Measurements from ENCODE around the gene LRRC27. TPM values are rescaled to one million over a fixed set of nuclear protein-coding genes. Genes with fewer than 3 reads are reported as not detected.
A peak's percentile ranks its signal among the peaks of the same experiment; 100 is the strongest.

The LRRC27 gene
- total RNA-seq, 1 donor: 13.4 TPM

- H3K36me3 ChIP-seq (ENCODE audit: insufficient read depth, low read length): no peaks in the 10 kb centered on the region
- H3K27ac ChIP-seq (ENCODE audit: low read depth, low read length): no peak overlapping the region
Observed at GRCh38 chr10:132373241-132373955, 41.4 kb downstream of the LRRC27 start.

GRCh38 chr10:132374176-132374575, 42.2 kb downstream of the LRRC27 start:
- Histone ChIP-seq H4K20me1 (ENCODE audit: insufficient read depth, low read length) (no peaks in the 10 kb centered on the region), H3K27ac (ENCODE audit: low read depth, low read length) (no peak overlapping the region), H3K4me3 (ENCODE audit: insufficient read depth, low read length) (no peak overlapping the region), H3K4me2 (ENCODE audit: insufficient read depth, low read length) (no peak overlapping the region), H3K27me3 (ENCODE audit: insufficient read depth, low read length) (no peaks in the 10 kb centered on the region), H2AFZ (ENCODE audit: low read length) (no peak overlapping the region), H3K79me2 (ENCODE audit: insufficient read depth, low read length) (no peaks in the 10 kb centered on the region), H3K9me3 (ENCODE audit: low read depth, low read length) (no peaks in the 10 kb centered on the region), H3K36me3 (ENCODE audit: insufficient read depth, low read length) (no peaks in the 10 kb centered on the region), H3K4me1 (ENCODE audit: insufficient read depth, low read length) (peaks cover under 1% of the 10 kb centered on the region)
- TF ChIP-seq, protein P1, sequence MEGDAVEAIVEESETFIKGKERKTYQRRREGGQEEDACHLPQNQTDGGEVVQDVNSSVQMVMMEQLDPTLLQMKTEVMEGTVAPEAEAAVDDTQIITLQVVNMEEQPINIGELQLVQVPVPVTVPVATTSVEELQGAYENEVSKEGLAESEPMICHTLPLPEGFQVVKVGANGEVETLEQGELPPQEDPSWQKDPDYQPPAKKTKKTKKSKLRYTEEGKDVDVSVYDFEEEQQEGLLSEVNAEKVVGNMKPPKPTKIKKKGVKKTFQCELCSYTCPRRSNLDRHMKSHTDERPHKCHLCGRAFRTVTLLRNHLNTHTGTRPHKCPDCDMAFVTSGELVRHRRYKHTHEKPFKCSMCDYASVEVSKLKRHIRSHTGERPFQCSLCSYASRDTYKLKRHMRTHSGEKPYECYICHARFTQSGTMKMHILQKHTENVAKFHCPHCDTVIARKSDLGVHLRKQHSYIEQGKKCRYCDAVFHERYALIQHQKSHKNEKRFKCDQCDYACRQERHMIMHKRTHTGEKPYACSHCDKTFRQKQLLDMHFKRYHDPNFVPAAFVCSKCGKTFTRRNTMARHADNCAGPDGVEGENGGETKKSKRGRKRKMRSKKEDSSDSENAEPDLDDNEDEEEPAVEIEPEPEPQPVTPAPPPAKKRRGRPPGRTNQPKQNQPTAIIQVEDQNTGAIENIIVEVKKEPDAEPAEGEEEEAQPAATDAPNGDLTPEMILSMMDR (IDR thresholded peaks at IDR 0.05; ENCODE audit: extremely low read depth, low read depth, low read length): no peak
- peak; percentile 54 for DNase-seq (ENCODE audit: insufficient read length, low spot score, missing footprints)

More at GRCh38 chr10:132373241-132373955, 41.4 kb downstream of the LRRC27 start:
- H3K4me2 ChIP-seq (ENCODE audit: insufficient read depth, low read length): no peak overlapping the region
- H4K20me1 ChIP-seq (ENCODE audit: insufficient read depth, low read length): no peaks in the 10 kb centered on the region
- H3K27me3 ChIP-seq (ENCODE audit: insufficient read depth, low read length): no peaks in the 10 kb centered on the region
- H3K4me3 ChIP-seq (ENCODE audit: insufficient read depth, low read length): no peak overlapping the region
- peak; percentile 60 for DNase-seq (ENCODE audit: insufficient read length, low spot score, missing footprints)
- peaks cover 3% of the 10 kb centered on the region for H3K4me1 ChIP-seq (ENCODE audit: insufficient read depth, low read length)
- TF ChIP-seq, protein P1 (IDR thresholded peaks at IDR 0.05; ENCODE audit: extremely low read depth, low read depth, low read length): no peak
- H3K9me3 ChIP-seq (ENCODE audit: low read depth, low read length): no peaks in the 10 kb centered on the region
- H3K79me2 ChIP-seq (ENCODE audit: insufficient read depth, low read length): no peaks in the 10 kb centered on the region
- H2AFZ ChIP-seq (ENCODE audit: low read length): no peak overlapping the region

GRCh38 chr10:132374612-132375011, 42.6 kb downstream of the LRRC27 start:
- no peaks in the 10 kb centered on the region for H4K20me1 ChIP-seq (ENCODE audit: insufficient read depth, low read length)
- H3K4me1 ChIP-seq (ENCODE audit: insufficient read depth, low read length): no peaks in the 10 kb centered on the region
- no peaks in the 10 kb centered on the region for H3K27me3 ChIP-seq (ENCODE audit: insufficient read depth, low read length)
- TF ChIP-seq, protein P1 (IDR thresholded peaks at IDR 0.05; ENCODE audit: extremely low read depth, low read depth, low read length): no peak
- no peak overlapping the region for H3K27ac ChIP-seq (ENCODE audit: low read depth, low read length)
- no peaks in the 10 kb centered on the region for H3K9me3 ChIP-seq (ENCODE audit: low read depth, low read length)
- peak; percentile 69 for DNase-seq (ENCODE audit: insufficient read length, low spot score, missing footprints)
- no peak overlapping the region for H3K4me3 ChIP-seq (ENCODE audit: insufficient read depth, low read length)
- H3K4me2 ChIP-seq (ENCODE audit: insufficient read depth, low read length): no peak overlapping the region
- no peaks in the 10 kb centered on the region for H3K79me2 ChIP-seq (ENCODE audit: insufficient read depth, low read length)
- H3K36me3 ChIP-seq (ENCODE audit: insufficient read depth, low read length): no peaks in the 10 kb centered on the region
- H2AFZ ChIP-seq (ENCODE audit: low read length): no peak overlapping the region

- Histone ChIP-seq H3K4me2 (ENCODE audit: insufficient read depth, low read length) (no peak overlapping the region), H3K4me3 (ENCODE audit: insufficient read depth, low read length) (no peak overlapping the region), H3K27me3 (ENCODE audit: insufficient read depth, low read length) (no peaks in the 10 kb centered on the region), H3K27ac (ENCODE audit: low read depth, low read length) (no peak overlapping the region), H4K20me1 (ENCODE audit: insufficient read depth, low read length) (no peaks in the 10 kb centered on the region), H2AFZ (ENCODE audit: low read length) (no peak overlapping the region), H3K4me1 (ENCODE audit: insufficient read depth, low read length) (no peaks in the 10 kb centered on the region), H3K36me3 (ENCODE audit: insufficient read depth, low read length) (no peaks in the 10 kb centered on the region), H3K9me3 (ENCODE audit: low read depth, low read length) (no peaks in the 10 kb centered on the region), H3K79me2 (ENCODE audit: insufficient read depth, low read length) (no peaks in the 10 kb centered on the region)
- peak; percentile 59 for DNase-seq (ENCODE audit: insufficient read length, low spot score, missing footprints)
- TF ChIP-seq, protein P1 (IDR thresholded peaks at IDR 0.05; ENCODE audit: extremely low read depth, low read depth, low read length): no peak
Observed at GRCh38 chr10:132375116-132375794, 43.3 kb downstream of the LRRC27 start.

Data from osteoblast (primary cell).